Fibroblast of lung (primary cell): ENCODE results near the gene HOXB6. TPM values are rescaled to one million over a fixed set of nuclear protein-coding genes. Genes with fewer than 3 reads are reported as not detected.

Experiments used
- DNase-seq, 2 donors: peaks; one replicate each; pipeline versions ENCODE4 v3.0.0 to v3.0.0-alpha.2; 2010; ENCODE audit warnings: low read depth in 2 of 2
- H2AFZ ChIP-seq: 2 replicates; pipeline ENCODE4 v1.5.1; 2012; ENCODE audit warnings: low read length, control low read depth, inconsistent platforms
- H3K27ac ChIP-seq: 2 replicates; pipeline ENCODE4 v1.5.1; 2011; ENCODE audit warnings: low read length, control low read depth; ENCODE audit not compliant: insufficient read depth
- H3K27me3 ChIP-seq: 2 replicates; pipeline ENCODE4 v1.5.1; 2011; ENCODE audit warnings: mild to moderate bottlenecking, low read length; ENCODE audit not compliant: control insufficient read depth, insufficient read depth
- H3K36me3 ChIP-seq: 2 replicates; pipeline ENCODE4 v1.5.1; 2011; ENCODE audit warnings: low read length; ENCODE audit not compliant: control insufficient read depth, insufficient read depth
- H3K4me1 ChIP-seq: 2 replicates; pipeline ENCODE4 v1.5.1; 2011; ENCODE audit warnings: low read length; ENCODE audit not compliant: control insufficient read depth, insufficient read depth; ENCODE audit errors: extremely low read depth
- H3K4me2 ChIP-seq: 2 replicates; pipeline ENCODE4 v1.5.1; 2011; ENCODE audit warnings: low read length, control low read depth; ENCODE audit not compliant: insufficient read depth; ENCODE audit errors: extremely low read depth
- H3K4me3 ChIP-seq, 4 experiments: fragments of 200-600 bp in 1 of 4; sonication (generic) in 1 of 4; replicated peaks in 1 of 4; 2 replicates each; pipeline ENCODE4 v1.5.1; 2011 to 2016; ENCODE audit warnings: low read length in 4 of 4, low read depth in 3 of 4, mild to moderate bottlenecking in 3 of 4, control low read depth in 2 of 4, inconsistent platforms in 1 of 4, mixed read lengths in 1 of 4; ENCODE audit not compliant: insufficient read depth in 1 of 4; ENCODE audit errors: control extremely low read depth in 1 of 4
- H3K79me2 ChIP-seq: 2 replicates; pipeline ENCODE4 v1.5.1; 2012; ENCODE audit warnings: mild to moderate bottlenecking, low read length, inconsistent platforms; ENCODE audit not compliant: control insufficient read depth, insufficient read depth
- H3K9ac ChIP-seq: 2 replicates; pipeline ENCODE4 v1.5.1; 2011; ENCODE audit warnings: mild to moderate bottlenecking, low read length, control low read depth; ENCODE audit not compliant: insufficient read depth
- H3K9me3 ChIP-seq: 2 replicates; pipeline ENCODE4 v1.5.1; 2012; ENCODE audit warnings: low read depth, low read length; ENCODE audit not compliant: control insufficient read depth, insufficient read depth
- H4K20me1 ChIP-seq: 2 replicates; pipeline ENCODE4 v1.5.1; 2011; ENCODE audit warnings: low read length; ENCODE audit not compliant: control insufficient read depth, insufficient read depth; ENCODE audit errors: extremely low read depth
- CTCF ChIP-seq, 2 donors: IDR thresholded peaks in 1 of 2; conservative IDR thresholded peaks in 1 of 2; 1 replicate in 1 of 2; 2 replicates in 1 of 2; pipeline ENCODE4 v1.5.1; 2011 to 2012; ENCODE audit warnings: low read length in 2 of 2, control low read depth in 1 of 2, inconsistent platforms in 1 of 2, low read depth in 1 of 2, mild to moderate bottlenecking in 1 of 2
- EZH2 ChIP-seq: IDR thresholded peaks from 2 replicates; pipeline ENCODE4 v1.5.1; 2012; ENCODE audit warnings: low read length, control low read depth, mild to moderate bottlenecking; ENCODE audit errors: missing control alignments
- polyA plus RNA-seq, 2 donors: library from polyadenylated mRNA; depleted of rRNA in 1 of 2; stranded (reverse) in 1 of 2; unstranded in 1 of 2; fragments of >200 nt; gene quantifications; 2 replicates each; pipeline ENCODE4 v1.2.1, GENCODE V29; 2011 to 2012; ENCODE audit warnings: missing spikeins in 1 of 2
- total RNA-seq: library from RNA; depleted of rRNA; stranded (reverse); fragments of >200 nt; gene quantifications from 2 replicates; pipeline ENCODE4 v1.2.1, GENCODE V29; 2014

HOXB6 gene
- total and polyA plus RNA-seq, 2 donors (not counting 1 experiment from before 2014, with no cell fraction given): 16.2 to 28.9 TPM

GRCh38 chr17:48589831-48590606 is 14.8 kb downstream of the HOXB6 start, which contains the start of gene HOXB3:
Gene HOXB3, minus strand, starts transcription at chr17:48590241. Its CDS starts 37,767 bp downstream, at chr17:48552474.
- no peak within 1 kb of the TSS for H2AFZ ChIP-seq

GRCh38 chr17:48589060-48589830 is 15.5 kb downstream of the HOXB6 start:
- Histone ChIP-seq H3K27me3 (no peaks in the 10 kb centered on the region), H4K20me1 (no peaks in the 10 kb centered on the region), H3K4me1 (peaks cover under 1% of the 10 kb centered on the region), H3K27ac (peak overlapping the region; percentile 98), H3K36me3 (peaks cover 5% of the 10 kb centered on the region), H3K4me2 (peak overlapping the region; percentile 98), H3K4me3 (peak overlapping the region; percentile 83 to 98 (median 92)), H2AFZ (no peak overlapping the region), H3K79me2 (peaks cover 97% of the 10 kb centered on the region), H3K9ac (peak overlapping the region; percentile 94), H3K9me3 (no peaks in the 10 kb centered on the region)
- peak in 1 of 2 donors; percentile 49 for DNase-seq
- TF ChIP-seq CTCF (conservative IDR thresholded peaks at IDR 0.05 in 1 of 2, IDR thresholded peaks at IDR 0.05 in 1 of 2; ENCODE audit: low read depth in 1 of 2, low read length in 2 of 2) (no peak), EZH2 (no peak)

More at GRCh38 chr17:48589831-48590606, 14.8 kb downstream of the HOXB6 start, which contains the start of gene HOXB3:
- Histone ChIP-seq H3K36me3 (peaks cover 5% of the 10 kb centered on the region), H3K9me3 (no peaks in the 10 kb centered on the region), H3K27me3 (no peaks in the 10 kb centered on the region), H4K20me1 (no peaks in the 10 kb centered on the region), H3K79me2 (peaks cover 97% of the 10 kb centered on the region), H3K9ac (peak within 1 kb of the TSS; percentile 94), H3K4me3 (peak within 1 kb of the TSS; percentile 83 to 98 (median 92)), H3K4me1 (no peaks in the 10 kb centered on the region), H3K4me2 (peak within 1 kb of the TSS; percentile 98), H3K27ac (peak within 1 kb of the TSS; percentile 98)
- TF ChIP-seq EZH2 (no peak), CTCF (conservative IDR thresholded peaks at IDR 0.05 in 1 of 2, IDR thresholded peaks at IDR 0.05 in 1 of 2; ENCODE audit: low read depth in 1 of 2, low read length in 2 of 2) (no peak)
- DNase-seq: peak in 1 of 2 donors; percentile 80

- TF ChIP-seq EZH2: no peak
- TF ChIP-seq CTCF (conservative IDR thresholded peaks at IDR 0.05 in 1 of 2, IDR thresholded peaks at IDR 0.05 in 1 of 2; ENCODE audit: low read depth in 1 of 2, low read length in 2 of 2): no peak
- no peaks in the 10 kb centered on the region for H3K9me3 ChIP-seq
- peak overlapping the region; percentile 83 to 98 (median 92) for H3K4me3 ChIP-seq
- H3K27ac ChIP-seq: peak overlapping the region; percentile 98
- peak in 1 of 2 donors; percentile 48 for DNase-seq
- H3K27me3 ChIP-seq: no peaks in the 10 kb centered on the region
- H3K4me1 ChIP-seq: peaks cover 6% of the 10 kb centered on the region
- H3K4me2 ChIP-seq: peak overlapping the region; percentile 98
- H3K9ac ChIP-seq: peak overlapping the region; percentile 94
- no peaks in the 10 kb centered on the region for H4K20me1 ChIP-seq
- peaks cover 5% of the 10 kb centered on the region for H3K36me3 ChIP-seq
- H3K79me2 ChIP-seq: peaks cover 100% of the 10 kb centered on the region
- no peak overlapping the region for H2AFZ ChIP-seq
Measured at GRCh38 chr17:48588528-48588927, 16.3 kb downstream of the HOXB6 start.
